Measurements from ENCODE around the gene TMEM140. TPM values are rescaled to one million over a fixed set of nuclear protein-coding genes. Genes with fewer than 3 reads are reported as not detected.

The TMEM140 gene
- total RNA-seq, 1 experiment from 2014 or later = 0.81 TPM

- no peak for DNase-seq (ENCODE audit: low read depth)
- in situ Hi-C loops (cut with HindIII; ENCODE audit: low pct_unique_long_range_greater_than_20kb, low sequenced_read_pairs) = no loop called here
Measured at GRCh38 chr7:135154734-135155133, 6.9 kb downstream of the TMEM140 start.

GRCh38 chr7:135156290-135156689 is 8.4 kb downstream of the TMEM140 start:
- DNase-seq (ENCODE audit: low read depth) = no peak
- in situ Hi-C loops (cut with HindIII; ENCODE audit: low pct_unique_long_range_greater_than_20kb, low sequenced_read_pairs) = no loop called here

- no peak for DNase-seq (ENCODE audit: low read depth)
- in situ Hi-C loops (cut with HindIII; ENCODE audit: low pct_unique_long_range_greater_than_20kb, low sequenced_read_pairs) = no loop called here
Measured at GRCh38 chr7:135158141-135158655, 10.3 kb downstream of the TMEM140 start.

GRCh38 chr7:135158874-135159273 is 11.0 kb downstream of the TMEM140 start:
- no peak for DNase-seq (ENCODE audit: low read depth)
- in situ Hi-C loops (cut with HindIII; ENCODE audit: low pct_unique_long_range_greater_than_20kb, low sequenced_read_pairs) = no loop called here

- in situ Hi-C loops (cut with HindIII; ENCODE audit: low pct_unique_long_range_greater_than_20kb, low sequenced_read_pairs) = no loop called here
- DNase-seq (ENCODE audit: low read depth) = no peak
Measured at GRCh38 chr7:135159359-135160085, 11.7 kb downstream of the TMEM140 start.

GRCh38 chr7:135160098-135160857 is 12.4 kb downstream of the TMEM140 start:
- in situ Hi-C loops (cut with HindIII; ENCODE audit: low pct_unique_long_range_greater_than_20kb, low sequenced_read_pairs) = no loop called here
- DNase-seq (ENCODE audit: low read depth) = peak; percentile 60

- in situ Hi-C loops (cut with HindIII; ENCODE audit: low pct_unique_long_range_greater_than_20kb, low sequenced_read_pairs) = no loop called here
- DNase-seq (ENCODE audit: low read depth) = no peak
Measured at GRCh38 chr7:135160858-135161653, 13.2 kb downstream of the TMEM140 start.

GRCh38 chr7:135161669-135162068 is 13.8 kb downstream of the TMEM140 start:
- DNase-seq (ENCODE audit: low read depth) = no peak
- in situ Hi-C loops (cut with HindIII; ENCODE audit: low pct_unique_long_range_greater_than_20kb, low sequenced_read_pairs) = no loop called here

- in situ Hi-C loops (cut with HindIII; ENCODE audit: low pct_unique_long_range_greater_than_20kb, low sequenced_read_pairs) = no loop called here
- DNase-seq (ENCODE audit: low read depth) = no peak
Measured at GRCh38 chr7:135162382-135163001, 14.6 kb downstream of the TMEM140 start.

- DNase-seq (ENCODE audit: low read depth) = no peak
- in situ Hi-C loops (cut with HindIII; ENCODE audit: low pct_unique_long_range_greater_than_20kb, low sequenced_read_pairs) = no loop called here
Measured at GRCh38 chr7:135164357-135165061, 16.6 kb downstream of the TMEM140 start.

- DNase-seq (ENCODE audit: low read depth) = no peak
- in situ Hi-C loops (cut with HindIII; ENCODE audit: low pct_unique_long_range_greater_than_20kb, low sequenced_read_pairs) = no loop called here
Measured at GRCh38 chr7:135165862-135166261, 18.0 kb downstream of the TMEM140 start.

- in situ Hi-C loops (cut with HindIII; ENCODE audit: low pct_unique_long_range_greater_than_20kb, low sequenced_read_pairs) = no loop called here
Measured at GRCh38 chr7:135166338-135166990, 18.6 kb downstream of the TMEM140 start.

GRCh38 chr7:135167365-135167917 is 19.6 kb downstream of the TMEM140 start:
- DNase-seq (ENCODE audit: low read depth) = no peak
- in situ Hi-C loops (cut with HindIII; ENCODE audit: low pct_unique_long_range_greater_than_20kb, low sequenced_read_pairs) = no loop called here

More at GRCh38 chr7:135166338-135166990, 18.6 kb downstream of the TMEM140 start:
- DNase-seq (ENCODE audit: low read depth) = no peak

GRCh38 chr7:135168001-135168400 is 20.1 kb downstream of the TMEM140 start:
- in situ Hi-C loops (cut with HindIII; ENCODE audit: low pct_unique_long_range_greater_than_20kb, low sequenced_read_pairs) = no loop called here

GRCh38 chr7:135168489-135169140 is 20.7 kb downstream of the TMEM140 start:
- DNase-seq (ENCODE audit: low read depth) = no peak
- in situ Hi-C loops (cut with HindIII; ENCODE audit: low pct_unique_long_range_greater_than_20kb, low sequenced_read_pairs) = no loop called here

More at GRCh38 chr7:135168001-135168400, 20.1 kb downstream of the TMEM140 start:
- DNase-seq (ENCODE audit: low read depth) = no peak

- DNase-seq (ENCODE audit: low read depth) = peak; percentile 59
- in situ Hi-C loops (cut with HindIII; ENCODE audit: low pct_unique_long_range_greater_than_20kb, low sequenced_read_pairs) = no loop called here
Measured at GRCh38 chr7:135169141-135169963, 21.5 kb downstream of the TMEM140 start.

Measured in Caki2 (cell line).